NOMO-1 (cell line): Measurements from ENCODE around the gene SH3BP4.

Source experiments
- DNase-seq, 2 experiments: peaks; one replicate each; lab custom pipeline; 2025; ENCODE audit not compliant: unreplicated experiment in 2 of 2; lab: John Stamatoyannopoulos, UW

The SH3BP4 gene

DNA sequence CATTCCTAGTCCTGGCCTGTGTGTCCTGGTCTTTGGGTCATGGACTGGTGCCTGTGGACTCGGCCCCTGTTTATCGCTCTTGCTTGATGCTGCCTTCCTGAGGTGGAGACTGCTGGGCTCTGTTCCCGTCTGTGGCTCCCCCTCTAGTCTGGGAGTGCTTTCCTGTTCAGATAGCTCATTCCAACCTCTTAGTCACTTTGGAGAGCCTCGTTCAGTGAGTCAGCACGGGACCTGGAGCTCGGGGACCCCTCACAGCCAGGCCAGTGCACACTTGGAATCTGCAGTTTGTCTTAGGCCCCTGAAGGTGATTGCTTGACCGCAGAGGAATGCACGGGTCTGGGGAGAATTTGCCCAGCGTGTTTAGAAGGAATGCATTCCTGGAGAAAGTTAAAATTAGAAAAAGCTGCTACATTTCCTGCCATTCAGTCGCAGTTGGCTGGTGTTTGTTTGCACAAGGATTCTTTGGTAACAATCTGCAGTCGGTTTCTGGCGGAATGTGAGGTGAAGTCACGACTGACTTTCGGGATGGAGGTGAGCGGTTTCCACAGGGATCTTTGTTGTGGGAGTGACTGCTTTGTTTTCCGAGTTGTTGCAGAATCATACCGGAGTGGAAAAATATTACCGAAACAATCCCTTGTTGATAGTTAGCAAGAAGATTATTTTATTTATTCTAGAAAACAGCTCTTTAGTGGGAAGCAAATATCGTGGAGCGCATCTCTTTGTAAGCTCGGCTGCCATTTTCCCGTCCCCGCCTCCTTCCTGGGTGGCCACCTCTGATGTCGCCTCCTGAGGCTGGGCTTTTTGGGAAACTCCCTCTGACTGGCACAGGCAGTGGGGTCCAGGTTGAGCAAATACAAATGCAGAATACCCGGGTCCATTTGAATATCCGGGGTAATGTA is 29.6 kb downstream of the SH3BP4 start:
- no peak for DNase-seq

DNA sequence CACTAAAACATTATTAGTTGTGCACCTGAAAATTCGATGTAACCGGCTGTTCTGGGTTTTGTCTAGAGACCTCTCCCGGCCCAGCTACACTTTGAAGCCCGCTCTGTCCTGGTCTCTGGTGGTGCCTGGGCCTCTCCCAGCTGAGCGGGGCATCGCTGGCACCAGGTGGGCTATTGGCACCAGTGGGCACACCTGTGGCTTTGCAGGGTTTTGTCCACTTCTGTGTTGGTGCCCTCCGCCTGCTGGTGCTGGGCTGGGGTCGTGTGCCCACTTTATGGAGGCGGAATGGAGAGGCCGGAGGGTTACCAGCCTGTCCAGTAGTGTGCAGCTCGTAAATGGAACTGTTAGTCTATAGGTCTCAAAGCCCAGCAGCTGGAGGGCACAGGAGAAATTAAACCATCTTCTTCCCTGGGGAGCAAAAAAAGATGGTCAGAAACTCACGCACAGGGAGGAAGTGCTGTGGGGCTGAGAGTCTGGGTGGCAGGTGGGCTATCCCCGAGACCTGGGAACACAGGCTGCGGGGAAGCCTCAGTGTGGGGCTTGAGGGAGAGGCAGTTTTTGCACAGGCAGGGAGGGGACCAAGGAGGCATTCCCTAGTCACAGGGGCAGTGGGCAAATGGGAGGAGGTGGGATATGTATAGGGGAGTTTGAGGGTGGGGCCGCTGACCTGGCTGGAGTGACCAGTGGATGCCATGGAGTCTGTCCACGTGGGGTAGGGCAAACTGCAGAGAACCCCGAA is 30.4 kb downstream of the SH3BP4 start:
- DNase-seq: no peak

DNA sequence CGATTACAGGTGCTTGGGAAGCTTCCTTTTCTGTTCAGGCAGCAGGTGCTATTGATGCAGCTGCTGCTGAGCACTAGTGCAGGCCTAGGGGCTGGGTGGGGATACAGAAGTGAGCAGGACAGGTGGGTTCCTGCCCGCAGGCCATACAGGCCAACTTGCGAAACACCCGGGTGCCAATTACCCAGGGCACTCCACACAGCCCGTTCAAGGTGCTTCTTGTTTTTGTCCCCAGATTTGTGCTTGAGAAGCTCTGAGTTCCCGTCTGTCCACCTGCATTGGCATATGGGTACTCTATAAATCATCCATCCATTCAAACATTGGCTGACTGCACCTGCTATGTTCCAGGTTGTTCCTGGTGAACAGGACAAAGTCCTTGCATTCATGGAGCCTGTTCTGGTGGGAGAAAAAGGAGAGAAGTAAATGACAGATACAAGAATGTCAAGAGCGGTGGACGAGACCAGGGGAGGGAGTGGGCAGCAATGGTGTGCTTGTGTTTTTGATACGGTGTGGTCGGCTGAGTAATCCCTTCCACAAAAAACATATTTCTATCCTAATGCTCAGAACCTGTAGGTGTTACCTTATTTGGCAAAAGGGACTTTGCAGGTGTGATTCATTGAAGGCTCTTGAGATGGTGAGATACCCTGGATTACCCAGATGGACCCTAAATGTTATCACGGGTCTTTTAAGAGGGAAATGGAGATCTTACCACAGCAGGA is 31.4 kb downstream of the SH3BP4 start:
- peak in 1 of 2 experiments; percentile 19 for DNase-seq

DNA sequence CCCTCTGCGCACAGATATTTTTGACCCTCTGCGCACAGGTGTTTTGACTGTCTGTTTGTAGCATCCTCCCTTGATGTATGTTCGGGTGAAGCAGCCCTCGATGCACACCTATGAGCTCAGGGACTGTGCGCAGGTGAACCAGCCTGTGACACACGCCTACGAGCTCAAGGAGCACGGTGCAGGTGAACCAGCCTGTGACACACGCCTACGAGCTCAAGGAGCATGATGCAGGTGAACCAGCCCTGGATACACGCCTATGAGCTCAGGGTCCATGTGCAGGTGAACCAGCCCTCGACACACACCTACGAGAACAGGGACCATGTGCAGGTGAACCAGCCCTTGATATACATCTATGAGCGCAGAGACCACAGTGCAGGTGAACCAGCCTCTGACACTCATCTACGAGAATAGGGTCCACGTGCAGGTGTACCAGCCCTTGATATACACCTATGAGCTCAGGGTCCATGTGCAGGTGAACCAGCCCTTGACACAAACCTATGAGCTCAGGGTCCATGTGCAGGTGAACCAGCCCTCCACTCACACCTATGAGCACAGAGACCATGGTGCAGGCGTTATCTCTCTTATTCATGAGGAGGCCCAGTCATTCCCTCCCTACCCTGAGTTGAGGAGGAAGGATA is 33.9 kb downstream of the SH3BP4 start:
- DNase-seq: no peak

DNA sequence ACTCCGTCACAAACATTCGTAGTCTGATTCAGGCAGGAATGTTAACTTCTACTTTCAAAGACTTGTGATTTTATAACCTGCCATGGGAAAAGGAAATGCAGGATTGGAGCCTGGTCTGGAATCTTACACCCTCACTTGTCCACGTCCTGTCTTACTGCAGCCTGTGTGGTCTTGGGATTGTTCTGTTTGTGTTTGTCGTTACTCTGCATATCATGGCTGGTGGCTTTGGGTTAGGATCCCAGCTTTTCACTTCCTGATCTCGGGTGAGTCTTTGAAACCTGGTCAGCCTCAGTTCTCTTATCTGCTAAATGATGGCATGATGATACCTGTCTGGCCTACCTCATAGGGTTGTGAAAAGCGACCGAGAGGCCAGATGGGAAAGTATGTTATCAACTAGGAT is 34.6 kb downstream of the SH3BP4 start:
- no peak for DNase-seq

DNA sequence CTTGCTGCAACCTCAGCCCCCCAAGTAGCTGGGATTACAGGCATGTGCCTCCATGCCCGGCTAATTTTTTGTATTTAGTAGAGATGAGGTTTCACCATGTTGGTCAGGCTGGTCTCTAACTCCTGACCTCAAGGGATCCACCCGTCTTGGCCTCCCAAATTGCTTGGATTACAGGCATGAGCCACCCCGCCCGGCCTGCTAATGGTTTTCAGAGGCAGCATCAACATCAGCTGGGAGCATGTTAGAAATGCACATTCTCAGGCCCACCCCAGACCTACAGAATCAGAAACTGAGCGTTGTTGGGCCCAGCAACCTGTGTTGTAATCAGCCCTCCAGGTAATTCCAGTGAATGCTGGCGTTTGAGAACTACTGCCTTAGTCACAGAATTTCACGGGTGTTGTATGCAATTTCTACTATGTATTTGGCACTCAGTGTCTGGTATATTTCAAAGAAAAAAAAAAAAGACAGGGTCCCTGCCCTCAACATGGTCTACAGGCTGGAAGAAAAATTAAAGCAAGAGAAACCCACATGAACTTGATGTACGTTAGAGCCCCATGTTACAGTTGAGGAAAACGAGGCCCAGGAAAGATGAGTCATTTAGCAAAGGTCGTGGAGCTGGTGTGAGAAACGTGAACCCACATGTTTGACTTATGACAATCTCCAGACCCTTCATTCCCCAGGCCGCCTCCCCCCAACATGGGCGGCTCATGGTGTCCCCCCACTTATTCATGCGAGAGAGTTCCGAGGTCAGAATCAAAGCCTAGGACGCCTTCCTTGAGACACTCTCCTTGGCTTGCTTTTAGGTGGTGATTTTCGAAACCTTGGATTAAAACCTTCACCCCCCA is 35.3 kb downstream of the SH3BP4 start:
- no peak for DNase-seq

DNA sequence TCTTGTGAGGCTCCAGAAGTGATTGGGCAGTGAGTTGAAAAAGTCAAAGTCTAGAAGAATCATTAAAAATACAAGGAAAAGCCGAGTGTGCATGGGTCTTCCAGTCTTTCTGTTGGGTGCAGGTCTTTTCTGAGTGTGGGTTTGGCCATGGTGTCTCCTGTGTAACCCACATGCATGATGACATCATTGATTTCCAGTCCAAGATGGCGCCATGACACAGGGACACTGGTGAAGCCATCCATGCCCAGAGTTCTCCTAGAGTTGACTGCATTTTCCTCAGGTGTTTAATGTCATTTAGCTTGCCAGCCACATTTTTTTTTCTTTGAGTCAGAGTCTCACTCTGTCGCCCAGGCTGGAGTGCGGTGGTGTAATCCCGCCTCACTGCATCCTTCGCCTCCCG is 35.9 kb downstream of the SH3BP4 start:
- no peak for DNase-seq

DNA sequence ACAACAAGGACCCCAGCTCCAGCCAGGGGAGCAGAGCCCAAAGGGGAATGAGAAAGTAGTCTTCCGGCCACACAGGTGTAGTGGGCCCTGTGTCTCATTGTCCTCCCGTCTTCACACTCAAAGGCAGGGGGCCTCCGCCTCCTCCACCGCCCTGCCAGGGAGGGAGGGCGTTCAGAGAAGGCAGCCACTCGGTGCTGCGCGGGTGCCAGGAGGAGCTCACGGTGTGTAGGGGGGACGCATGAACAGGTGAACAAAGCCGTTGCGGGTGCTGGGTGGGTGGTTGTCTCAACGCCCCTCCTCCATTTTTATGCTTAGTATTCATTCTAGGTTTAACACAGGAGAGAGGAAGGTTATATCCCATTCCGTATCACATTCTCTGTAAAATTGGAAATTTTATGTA is 36.7 kb downstream of the SH3BP4 start:
- DNase-seq: no peak

DNA sequence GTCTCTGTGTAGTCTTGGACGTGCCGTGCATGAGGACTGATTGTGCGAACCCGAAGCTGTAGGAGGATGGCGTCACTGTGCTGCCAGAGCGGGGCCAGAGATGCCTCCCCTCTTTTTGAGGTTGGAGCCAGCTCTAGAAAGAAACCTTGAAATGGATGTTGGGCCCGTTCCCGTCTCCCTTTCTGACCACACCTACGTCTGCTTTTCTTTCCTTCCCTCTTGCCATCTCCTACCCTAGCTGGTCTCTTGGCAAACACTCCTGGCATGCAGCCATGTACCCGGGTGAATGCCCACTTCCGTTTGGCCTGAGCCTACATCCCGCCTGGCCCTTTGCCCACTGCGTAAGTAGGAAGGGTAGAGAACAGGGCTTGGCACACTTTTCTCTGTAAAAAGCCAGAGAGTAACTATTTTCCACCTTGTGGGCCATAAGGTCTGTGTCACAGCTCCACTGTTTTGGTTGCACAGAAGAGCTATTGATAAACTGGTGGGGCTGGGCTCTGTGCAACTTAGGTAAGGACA is 37.4 kb downstream of the SH3BP4 start:
- no peak for DNase-seq

DNA sequence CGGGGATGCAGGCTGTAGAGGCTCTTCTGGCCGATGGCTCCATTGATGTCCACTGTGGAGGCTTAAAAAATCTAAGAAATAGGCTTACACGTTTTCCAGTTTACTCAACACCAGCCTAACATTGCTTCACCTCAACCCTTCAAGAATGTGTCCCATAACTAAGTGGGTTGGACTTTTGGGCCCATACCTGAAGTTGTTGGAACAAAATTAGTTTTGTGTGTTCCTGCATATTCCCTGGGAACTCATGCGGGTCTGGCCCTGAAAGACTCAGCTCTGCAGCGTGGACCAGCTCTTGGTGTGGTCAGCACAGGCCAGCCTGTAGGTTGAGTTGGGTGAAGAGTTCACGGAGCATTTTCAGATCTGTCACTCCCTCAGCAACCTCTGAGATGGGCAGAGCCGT is 38.5 kb downstream of the SH3BP4 start:
- no peak for DNase-seq

DNA sequence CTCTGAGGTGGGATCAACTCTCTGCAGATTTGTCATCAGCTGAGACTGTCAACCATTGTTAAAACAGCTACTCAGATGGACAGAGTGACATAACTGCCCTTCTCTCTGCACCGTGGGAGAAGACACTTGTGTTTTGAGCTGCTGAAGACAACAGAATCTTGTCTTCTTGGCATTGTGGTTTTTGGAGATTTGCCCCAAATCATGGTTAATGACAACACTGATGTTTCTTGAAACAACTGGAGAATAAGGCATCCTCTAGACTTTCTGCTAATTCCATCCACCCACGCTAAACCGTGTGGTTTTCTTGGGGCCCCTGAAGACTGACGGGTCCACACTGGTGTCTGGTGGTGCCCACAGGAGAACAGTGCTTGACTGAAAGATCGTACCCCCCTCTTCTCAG is 39.5 kb downstream of the SH3BP4 start:
- DNase-seq: no peak

DNA sequence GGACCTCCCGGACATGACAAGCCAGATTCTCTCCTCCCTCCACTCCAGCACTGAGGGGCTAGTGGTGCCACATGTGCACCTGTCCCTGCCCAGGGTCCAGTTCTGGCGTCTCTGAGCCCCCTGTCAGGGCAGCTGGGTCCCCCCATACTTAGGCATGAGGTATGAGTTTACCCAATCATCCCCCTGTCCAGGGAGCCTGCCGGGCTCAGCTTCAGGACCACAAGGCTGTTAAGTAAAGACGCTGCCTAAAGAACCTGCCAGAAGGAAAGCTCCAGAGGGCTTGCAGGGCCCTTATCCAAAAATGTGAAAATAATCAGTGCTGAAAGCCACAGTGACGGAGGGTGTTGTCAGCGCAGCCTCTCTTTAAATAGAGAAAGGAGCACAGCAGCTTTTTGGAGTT is 40.0 kb downstream of the SH3BP4 start:
- DNase-seq: no peak

DNA sequence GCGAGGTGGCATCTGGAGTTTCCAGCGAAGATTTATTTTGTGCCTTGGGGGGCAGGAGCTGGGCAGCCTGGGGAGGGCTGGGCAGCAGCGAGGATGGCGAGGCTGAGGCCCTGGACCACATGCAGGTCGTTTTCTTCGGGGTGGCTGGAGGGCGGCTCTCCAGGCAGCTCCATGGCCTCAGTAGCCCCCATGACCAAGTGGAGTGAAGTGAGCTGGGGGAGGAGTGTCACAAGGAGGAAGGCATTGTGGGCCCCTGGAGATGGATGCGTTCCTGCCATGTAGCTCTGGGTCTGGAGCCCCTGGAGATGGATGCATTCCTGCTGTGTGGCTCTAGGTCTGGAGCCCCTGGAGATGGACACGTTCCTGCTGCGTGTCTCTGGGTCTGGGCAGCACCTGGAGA is 40.4 kb downstream of the SH3BP4 start:
- no peak for DNase-seq

DNA sequence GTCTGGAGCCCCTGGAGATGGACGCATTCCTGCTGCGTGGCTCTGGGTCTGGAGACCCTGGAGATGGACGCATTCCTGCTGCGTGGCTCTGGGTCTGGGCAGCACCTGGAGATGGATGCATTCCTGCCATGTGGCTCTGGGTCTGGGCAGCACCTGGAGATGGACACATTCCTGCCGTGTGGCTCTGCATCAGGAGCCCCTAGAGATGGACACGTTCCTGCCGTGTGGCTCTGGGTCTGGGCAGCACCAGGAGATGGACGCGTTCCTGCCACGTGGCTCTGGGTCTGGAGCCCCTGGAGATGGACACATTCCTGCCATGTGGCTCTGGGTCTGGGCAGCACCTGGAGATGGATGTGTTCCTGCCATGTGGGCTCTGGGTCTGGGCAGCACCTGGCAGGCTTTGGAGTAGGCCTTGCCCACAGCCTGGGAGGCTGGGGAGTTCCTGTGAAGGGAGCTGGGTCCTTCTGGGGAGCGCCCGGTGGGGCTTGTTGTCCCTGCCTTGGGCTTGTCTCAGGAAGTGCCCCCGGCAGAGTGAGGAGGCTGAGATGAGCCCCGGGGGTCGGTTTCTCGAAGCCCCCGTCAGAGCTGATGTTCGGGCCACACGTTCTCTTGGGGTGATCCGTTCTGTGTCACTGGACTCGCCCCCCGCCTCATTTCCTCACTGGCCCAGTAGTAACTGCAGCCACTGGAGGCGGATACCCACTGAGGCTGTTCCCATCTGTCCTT is 41.0 kb downstream of the SH3BP4 start:
- no peak for DNase-seq

DNA sequence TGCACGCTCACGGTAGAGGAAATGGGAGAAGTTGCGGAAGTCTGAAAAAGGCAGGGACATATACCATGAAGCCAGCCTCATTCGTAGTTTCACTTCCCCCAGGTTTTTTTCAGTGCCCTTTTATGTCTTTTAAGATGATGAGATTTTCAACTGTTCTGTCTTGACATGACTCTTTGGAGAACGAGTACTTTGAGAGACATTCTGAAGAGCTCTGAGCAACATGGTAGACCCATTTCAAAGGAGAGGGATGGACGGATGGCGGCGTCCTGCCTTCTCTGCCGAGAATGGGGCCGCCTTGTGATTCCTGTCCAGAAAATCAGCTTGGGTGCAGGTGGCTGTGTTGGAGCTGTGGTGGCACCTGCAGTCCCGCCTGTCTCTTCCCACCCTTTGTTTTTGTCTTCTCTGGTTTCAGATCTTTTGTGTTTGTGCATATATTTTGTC is 41.7 kb downstream of the SH3BP4 start:
- DNase-seq: peak; percentile 71 to 82

DNA sequence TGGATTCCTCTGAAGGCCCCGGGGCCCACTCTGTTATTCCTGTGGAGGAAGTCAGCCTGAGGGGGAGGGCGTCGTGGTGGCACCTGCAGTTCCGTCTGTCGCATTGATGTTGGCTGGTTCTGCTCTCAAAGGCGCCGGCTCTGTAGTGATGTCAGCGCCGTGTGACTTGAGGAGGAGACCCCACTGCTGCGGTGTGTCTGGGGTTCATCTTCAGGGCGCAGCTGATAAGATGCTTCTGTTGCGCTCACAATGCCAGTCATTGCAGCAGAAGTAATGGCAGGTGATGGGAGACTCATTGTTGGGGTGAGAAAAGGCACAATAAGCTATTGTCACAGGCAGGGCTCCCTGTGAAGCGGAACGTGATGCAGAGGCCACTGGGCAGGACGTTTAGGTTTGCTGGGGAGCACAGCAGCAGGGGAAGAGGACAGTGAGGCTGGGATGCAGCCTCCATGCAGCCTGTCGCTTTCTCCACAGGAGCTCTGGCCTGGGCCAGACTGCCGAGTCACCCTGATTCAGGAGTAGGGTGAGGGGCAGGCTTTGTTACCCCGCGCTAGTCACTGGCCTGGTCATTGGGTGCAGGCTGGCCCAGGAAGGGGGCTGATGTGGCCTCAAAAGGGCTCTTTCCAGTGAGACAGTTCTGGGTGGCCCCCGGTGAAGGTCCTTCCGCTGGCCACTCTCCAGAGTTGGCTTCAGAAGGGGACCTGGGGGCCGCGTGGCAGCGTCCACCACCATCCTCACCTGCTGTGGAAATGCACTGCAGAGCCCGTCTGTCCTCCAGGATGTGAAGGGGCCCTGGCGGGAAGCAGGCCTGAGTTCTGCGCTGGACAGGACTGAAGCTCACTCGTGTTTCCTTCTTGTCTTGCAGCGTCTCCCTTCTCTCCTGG is 42.9 kb downstream of the SH3BP4 start:
- DNase-seq: no peak

DNA sequence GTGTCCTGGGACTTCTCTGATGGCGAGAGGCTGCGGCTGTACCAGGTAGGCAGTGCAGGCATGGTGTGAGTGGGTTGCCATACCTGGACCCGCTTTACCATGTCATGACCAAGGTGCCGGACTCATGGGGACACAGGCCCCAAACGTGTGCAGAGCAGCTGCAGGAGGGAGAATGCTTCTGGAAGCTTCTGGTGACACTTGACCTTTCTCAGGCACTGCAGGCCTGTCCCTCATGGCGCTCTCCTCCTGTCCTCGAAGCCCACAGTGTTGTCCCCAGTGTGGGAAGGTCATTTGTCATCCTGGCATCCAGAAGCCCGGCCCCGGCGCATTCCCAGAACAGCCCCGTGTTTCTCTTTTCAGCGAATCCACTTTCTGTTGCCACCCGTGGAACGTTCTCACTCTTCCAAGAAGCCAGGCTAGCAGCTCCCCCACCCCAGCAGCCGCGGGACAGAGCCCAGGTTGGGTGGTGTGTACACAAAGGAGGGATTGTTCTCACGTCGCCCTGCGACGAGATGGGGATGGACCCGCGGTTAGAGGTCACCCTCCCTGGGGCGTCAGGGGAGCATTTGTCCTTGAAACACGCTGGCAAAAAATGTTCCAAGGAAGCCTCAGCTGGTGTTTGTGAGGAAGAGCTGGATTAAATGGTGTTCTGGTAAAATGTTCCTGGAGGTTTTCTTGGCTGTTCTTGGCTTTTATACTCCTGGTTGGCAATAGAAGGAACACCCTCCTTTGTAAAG is 43.7 kb downstream of the SH3BP4 start:
- DNase-seq: no peak
